HG02588 (cell line): ENCODE measurements around the gene ST6GAL1.

Experiments
- ATAC-seq: cut with Tn5 transposase; IDR thresholded peaks from one replicate; pipeline ENCODE4 v1.9.1; 2021; ENCODE audit warnings: mild to moderate bottlenecking, moderate library complexity; ENCODE audit not compliant: unreplicated experiment

Gene ST6GAL1

GRCh38 chr3:187072102-187072501 lies 141.8 kb downstream of the ST6GAL1 start:
- no peak for ATAC-seq

GRCh38 chr3:187072511-187072910 lies 142.2 kb downstream of the ST6GAL1 start:
- ATAC-seq = no peak

- ATAC-seq = no peak
Observed at GRCh38 chr3:187073581-187074098, 143.3 kb downstream of the ST6GAL1 start.

- no peak for ATAC-seq
Observed at GRCh38 chr3:187074846-187075245, 144.5 kb downstream of the ST6GAL1 start.

- no peak for ATAC-seq
Observed at GRCh38 chr3:187076297-187076696, 146.0 kb downstream of the ST6GAL1 start.

GRCh38 chr3:187077085-187077484 lies 146.8 kb downstream of the ST6GAL1 start:
- ATAC-seq = no peak

- no peak for ATAC-seq
Observed at GRCh38 chr3:187077537-187077936, 147.2 kb downstream of the ST6GAL1 start.

- no peak for ATAC-seq
Observed at GRCh38 chr3:187079090-187080022, 149.0 kb downstream of the ST6GAL1 start.

GRCh38 chr3:187080799-187081450 lies 150.6 kb downstream of the ST6GAL1 start:
- ATAC-seq = no peak

- no peak for ATAC-seq
Observed at GRCh38 chr3:187082758-187083375, 152.5 kb downstream of the ST6GAL1 start.

GRCh38 chr3:187084126-187084525 lies 153.8 kb downstream of the ST6GAL1 start:
- no peak for ATAC-seq

GRCh38 chr3:187084580-187084979 lies 154.3 kb downstream of the ST6GAL1 start:
- ATAC-seq = no peak

GRCh38 chr3:187085021-187085666 lies 154.8 kb downstream of the ST6GAL1 start:
- ATAC-seq = no peak

- ATAC-seq = no peak
Observed at GRCh38 chr3:187085933-187086332, 155.6 kb downstream of the ST6GAL1 start.

GRCh38 chr3:187086831-187087230 lies 156.5 kb downstream of the ST6GAL1 start:
- no peak for ATAC-seq

GRCh38 chr3:187088701-187089100 lies 158.4 kb downstream of the ST6GAL1 start:
- ATAC-seq = no peak

- no peak for ATAC-seq
Observed at GRCh38 chr3:187093320-187093719, 163.0 kb downstream of the ST6GAL1 start.

- no peak for ATAC-seq
Observed at GRCh38 chr3:187098923-187099512, 168.7 kb downstream of the ST6GAL1 start.

- ATAC-seq = no peak
Observed at GRCh38 chr3:187101184-187102072, 171.1 kb downstream of the ST6GAL1 start.
